Astrocyte of the cerebellum (primary cell): Measurements from ENCODE around the gene RDH13.

Experiments
- DNase-seq: peaks from one replicate; pipeline ENCODE4 v3.0.0-alpha.2; 2011; ENCODE audit warnings: low read depth
- H3K4me3 ChIP-seq: 2 replicates; pipeline ENCODE4 v1.5.1; 2011; ENCODE audit warnings: mild to moderate bottlenecking, low read depth, low read length, moderate library complexity
- CTCF ChIP-seq: IDR thresholded peaks from 2 replicates; pipeline ENCODE4 v1.5.1; 2012; ENCODE audit warnings: low read length, low read depth, moderate library complexity, mild to moderate bottlenecking; ENCODE audit errors: missing control alignments
- in situ Hi-C: cut with HindIII; loops from 2 replicates; pipeline ENCODE4 v1.10.0; 2017; ENCODE audit warnings: low sequenced_read_pairs

Gene RDH13

DNA sequence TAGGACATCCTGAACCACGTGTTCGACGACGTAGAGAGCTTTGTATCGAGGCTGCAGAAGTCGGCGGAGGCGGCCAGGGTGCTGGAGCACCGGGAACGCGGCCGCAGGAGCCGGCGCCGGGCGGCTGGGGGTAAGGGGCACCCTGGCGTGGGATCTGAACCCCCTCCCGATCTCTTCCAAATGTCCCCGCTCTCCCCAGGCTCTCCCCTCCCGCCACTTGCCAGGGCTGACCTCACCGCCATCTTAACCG is 18.7 kb upstream of the RDH13 start:
- DNase-seq = no peak
- in situ Hi-C loops = loop anchor here (10.0 kb wide), 1 partner anchor 627 kb away; no protein-coding TSS in a partner anchor
- no peak for TF ChIP-seq CTCF
- no peak overlapping the region for H3K4me3 ChIP-seq

GRCh38 chr19:55080968-55081769 is 18.2 kb upstream of the RDH13 start:
- peak overlapping the region; percentile 42 for H3K4me3 ChIP-seq
- no peak for TF ChIP-seq CTCF
- no peak for DNase-seq
- in situ Hi-C loops = loop anchor here (10.0 kb wide), 1 partner anchor 626 kb away; no protein-coding TSS in a partner anchor

GRCh38 chr19:55080121-55080967 is 17.4 kb upstream of the RDH13 start:
- in situ Hi-C loops = loop anchor here (10.0 kb wide), 1 partner anchor 626 kb away; no protein-coding TSS in a partner anchor
- H3K4me3 ChIP-seq = peak overlapping the region; percentile 42
- no peak for DNase-seq
- no peak for TF ChIP-seq CTCF

DNA sequence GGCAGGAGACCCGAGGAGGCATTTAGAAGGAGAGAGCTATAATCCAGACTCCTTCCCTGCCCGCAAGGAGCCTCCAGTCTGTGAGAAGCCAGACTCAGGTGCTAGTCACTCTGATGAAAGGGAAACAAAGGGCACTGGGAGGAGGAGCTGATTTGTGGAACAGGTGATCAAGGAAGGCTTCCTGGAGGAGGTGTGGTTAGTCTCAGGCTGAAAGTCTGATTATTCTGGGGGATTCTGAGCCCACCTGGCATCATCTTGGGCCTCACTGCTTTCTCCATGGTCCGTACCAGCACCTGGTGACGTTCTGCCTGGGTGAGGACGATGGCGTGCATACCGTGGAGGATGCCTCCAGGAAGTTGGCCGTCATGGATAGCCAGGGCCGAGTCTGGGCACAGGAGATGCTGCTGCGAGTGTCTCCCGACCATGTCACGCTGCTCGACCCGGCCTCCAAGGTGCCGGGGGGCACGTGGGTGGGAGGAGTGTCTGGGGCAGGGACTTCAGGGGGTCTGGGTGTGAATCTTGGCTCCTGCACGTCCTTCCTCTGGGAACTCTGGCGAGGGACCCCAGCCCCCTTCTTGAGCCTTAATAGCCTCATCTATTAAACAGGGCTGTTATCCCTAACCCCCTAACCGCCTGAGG is 16.6 kb upstream of the RDH13 start:
- no peak for DNase-seq
- TF ChIP-seq CTCF = no peak
- in situ Hi-C loops = loop anchor here (10.0 kb wide), 1 partner anchor 625 kb away; no protein-coding TSS in a partner anchor
- H3K4me3 ChIP-seq = no peak overlapping the region

- in situ Hi-C loops = no loop called here
Observed at GRCh38 chr19:55078996-55079395, 16.0 kb upstream of the RDH13 start.

More at GRCh38 chr19:55078996-55079395, 16.0 kb upstream of the RDH13 start:
- DNase-seq = no peak
- no peak overlapping the region for H3K4me3 ChIP-seq
- TF ChIP-seq CTCF = no peak
